Endodermal cell (in vitro differentiated cells): ENCODE results near the gene GALNT2. TPM values are rescaled to one million over a fixed set of nuclear protein-coding genes. Genes with fewer than 3 reads are reported as not detected.

Source experiments
- DNase-seq: peaks from one replicate; pipeline ENCODE4 v3.0.0-alpha.2; 2017
- H3K27ac ChIP-seq: 2 replicates; pipeline ENCODE4 v1.5.1; 2013; ENCODE audit warnings: mild to moderate bottlenecking, low read depth, low read length, moderate library complexity
- H3K27me3 ChIP-seq: 2 replicates; pipeline ENCODE4 v1.6.1; 2013; ENCODE audit warnings: mild to moderate bottlenecking, low read length, moderate library complexity; ENCODE audit not compliant: insufficient read depth, control insufficient read depth, poor library complexity, severe bottlenecking
- H3K36me3 ChIP-seq: 2 replicates; pipeline ENCODE4 v1.7.0; 2013; ENCODE audit warnings: mild to moderate bottlenecking, low read length, moderate library complexity; ENCODE audit not compliant: control insufficient read depth, insufficient read depth
- H3K4me1 ChIP-seq: one replicate; pipeline ENCODE4 v1.7.0; 2013; ENCODE audit warnings: low read length; ENCODE audit not compliant: control insufficient read depth, insufficient read depth
- H3K4me3 ChIP-seq: 2 replicates; pipeline ENCODE4 v1.5.1; 2013; ENCODE audit warnings: mild to moderate bottlenecking, low read length, moderate library complexity
- H3K9ac ChIP-seq: 2 replicates; pipeline ENCODE4 v1.6.1; 2013; ENCODE audit warnings: mild to moderate bottlenecking, low read length, moderate library complexity; ENCODE audit not compliant: poor library complexity, severe bottlenecking; ENCODE audit errors: extremely low read depth
- H3K9me3 ChIP-seq: 2 replicates; pipeline ENCODE4 v1.6.1; 2013; ENCODE audit warnings: mild to moderate bottlenecking, low read length, moderate library complexity; ENCODE audit not compliant: control insufficient read depth
- H3K27ac Mint-ChIP-seq: 2 replicates; pipeline ENCODE4 v1.8.0; 2020; ENCODE audit warnings: mixed read lengths
- H3K27me3 Mint-ChIP-seq: 2 replicates; pipeline ENCODE4 v1.8.0; 2021; ENCODE audit warnings: mild to moderate bottlenecking, mixed read lengths; ENCODE audit not compliant: insufficient read depth
- H3K36me3 Mint-ChIP-seq: 2 replicates; pipeline ENCODE4 v1.8.0; 2020; ENCODE audit warnings: low read depth, mixed read lengths
- H3K4me1 Mint-ChIP-seq: 2 replicates; pipeline ENCODE4 v1.8.0; 2020; ENCODE audit warnings: mixed read lengths
- H3K4me3 Mint-ChIP-seq: 2 replicates; pipeline ENCODE4 v1.8.0; 2020; ENCODE audit warnings: mild to moderate bottlenecking, moderate library complexity, mixed read lengths
- H3K9me3 Mint-ChIP-seq: 2 replicates; pipeline ENCODE4 v1.8.0; 2020; ENCODE audit warnings: mild to moderate bottlenecking, mixed read lengths
- CTCF ChIP-seq: fragments of 200-600 bp; sonication (generic); conservative IDR thresholded peaks from 2 replicates; pipeline ENCODE4 v1.5.0; 2021; ENCODE audit warnings: antibody characterized with exemption, mild to moderate bottlenecking
- WGBS, 2 experiments: methylation state at CpG; one replicate each; pipeline versions ENCODE4 v1.1.5 to v1.1.7; 2013; ENCODE audit warnings: missing lambda C conversion rate in 2 of 2, mixed read lengths in 1 of 2; ENCODE audit not compliant: insufficient coverage in 1 of 2, insufficient read length in 1 of 2; 5-methylcytosine and 5-hydroxymethylcytosine counted together
- total RNA-seq, 2 donors: library from RNA; stranded (reverse); fragmentation: NEBNext Ultra II Directional in 1 of 2; extraction: Animal tissue kit (Norgen Biotek cat#: 25700) in 1 of 2; gene quantifications; 2 replicates in 1 of 2; 3 replicates in 1 of 2; pipeline ENCODE4 v1.2.1, GENCODE V29; 2021

The GALNT2 gene
- total RNA-seq, 2 donors from 2014 or later, result 41.6 to 63.5 TPM

DNA sequence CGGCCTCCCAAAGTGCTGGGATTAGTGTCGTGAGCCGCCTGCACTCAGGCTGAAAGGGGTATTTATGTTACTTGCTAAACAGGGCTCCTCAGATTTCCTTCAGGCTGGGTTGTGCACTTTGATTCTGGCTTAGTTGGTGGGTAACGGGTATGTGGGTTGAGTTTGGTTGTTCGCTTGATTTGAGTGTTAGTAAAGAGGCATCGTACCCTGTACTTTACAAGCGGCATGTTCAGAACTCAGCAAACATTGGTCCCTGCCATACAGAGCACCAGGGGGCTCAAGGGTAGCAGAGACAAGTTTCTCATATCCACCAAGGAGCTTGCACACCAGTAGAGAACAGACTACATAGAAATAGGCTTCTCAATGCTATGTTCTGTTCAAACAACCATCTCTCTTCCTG lies 211.3 kb downstream of the GALNT2 start:
- Histone ChIP-seq H3K4me1 (peaks cover 8% of the 10 kb centered on the region), H3K27me3 (no peaks in the 10 kb centered on the region), H3K9me3 (no peaks in the 10 kb centered on the region), H3K9ac (no peak overlapping the region), H3K4me3 (no peak overlapping the region), H3K36me3 (peaks cover 20% of the 10 kb centered on the region), H3K27ac (no peak overlapping the region)
- Mint-ChIP-seq H3K27me3 (no peaks in the 10 kb centered on the region), H3K27ac (no peak overlapping the region), H3K4me3 (no peak overlapping the region), H3K9me3 (no peaks in the 10 kb centered on the region), H3K36me3 (peaks cover 17% of the 10 kb centered on the region), H3K4me1 (peaks cover 8% of the 10 kb centered on the region)
- TF ChIP-seq CTCF, result no peak
- no peak for DNase-seq
- WGBS, 2 experiments, result 93 to 96% methylated on average over 5 to 7 of the region's 7 CpGs

- Histone ChIP-seq H3K4me1 (peaks cover 8% of the 10 kb centered on the region), H3K27ac (peak overlapping the region; percentile 32), H3K9me3 (no peaks in the 10 kb centered on the region), H3K27me3 (no peaks in the 10 kb centered on the region), H3K36me3 (peaks cover 20% of the 10 kb centered on the region), H3K4me3 (no peak overlapping the region), H3K9ac (no peak overlapping the region)
- TF ChIP-seq CTCF, result no peak
- Mint-ChIP-seq H3K27me3 (no peaks in the 10 kb centered on the region), H3K27ac (peak overlapping the region; percentile 64), H3K9me3 (no peaks in the 10 kb centered on the region), H3K4me3 (no peak overlapping the region), H3K4me1 (peaks cover 8% of the 10 kb centered on the region), H3K36me3 (peaks cover 24% of the 10 kb centered on the region)
- 92 to 97% methylated on average over 16 to 20 of the region's 20 CpGs for WGBS, 2 experiments
- no peak for DNase-seq
Measured at GRCh38 chr1:230278871-230279582, 212.0 kb downstream of the GALNT2 start.

DNA sequence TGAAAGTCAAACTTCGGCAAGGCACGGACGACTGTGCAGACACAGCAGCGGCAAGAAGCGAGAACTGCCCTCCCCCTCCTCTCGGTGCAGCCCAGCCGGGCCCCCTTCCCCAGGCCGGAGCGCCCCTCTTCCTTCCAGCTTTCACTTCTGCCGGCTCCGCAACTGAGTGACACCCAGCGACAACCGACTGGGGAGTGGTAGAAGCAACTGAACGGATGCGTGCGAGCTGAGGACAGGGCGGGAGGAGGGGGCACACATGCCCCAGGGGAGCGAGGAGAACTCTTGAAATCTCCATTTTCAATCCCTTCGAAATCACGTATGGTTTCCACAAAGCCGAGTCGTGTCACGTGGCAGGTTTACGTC lies 212.5 kb downstream of the GALNT2 start:
- no peaks in the 10 kb centered on the region for H3K9me3 ChIP-seq
- H3K9ac ChIP-seq, result no peak overlapping the region
- H3K4me1 ChIP-seq, result peaks cover 8% of the 10 kb centered on the region
- no peaks in the 10 kb centered on the region for H3K27me3 ChIP-seq
- no peak overlapping the region for H3K4me3 ChIP-seq
- TF ChIP-seq CTCF, result no peak
- H3K4me3 Mint-ChIP-seq, result no peak overlapping the region
- H3K27me3 Mint-ChIP-seq, result no peaks in the 10 kb centered on the region
- peaks cover 20% of the 10 kb centered on the region for H3K36me3 ChIP-seq
- H3K9me3 Mint-ChIP-seq, result no peaks in the 10 kb centered on the region
- DNase-seq, result no peak
- H3K27ac ChIP-seq, result no peak overlapping the region
- WGBS, 2 experiments, result 95 to 98% methylated on average over 15 to 24 of the region's 24 CpGs
- H3K36me3 Mint-ChIP-seq, result peaks cover 23% of the 10 kb centered on the region
- H3K27ac Mint-ChIP-seq, result no peak overlapping the region
- H3K4me1 Mint-ChIP-seq, result peaks cover 8% of the 10 kb centered on the region
